ENCODE results near the gene PI4KA. TPM values are rescaled to one million over a fixed set of nuclear protein-coding genes. Genes with fewer than 3 reads are reported as not detected.

PI4KA gene
- total RNA-seq, 1 experiment from 2014 or later: 65.8 TPM

GRCh38 chr22:20674998-20675397 lies 183.6 kb downstream of the PI4KA start:
- Histone ChIP-seq H4K91ac (ENCODE audit: insufficient read length, low read depth, low read length) (no peak overlapping the region), H3K27ac (ENCODE audit: insufficient read length, low read depth, low read length) (no peak overlapping the region), H3K79me2 (ENCODE audit: insufficient read depth, low read length) (no peaks in the 10 kb centered on the region), H3K56ac (ENCODE audit: insufficient read length, low read depth, low read length) (no peak overlapping the region), H2BK15ac (ENCODE audit: low read depth, low read length) (no peak overlapping the region), H2BK20ac (ENCODE audit: low read depth, low read length, poor library complexity, severe bottlenecking) (no peak overlapping the region), H3K27me3 (ENCODE audit: insufficient read depth, low read length) (no peaks in the 10 kb centered on the region), H3K79me1 (ENCODE audit: insufficient read depth, low read depth, low read length, poor library complexity, severe bottlenecking) (no peaks in the 10 kb centered on the region), H4K5ac (ENCODE audit: insufficient read length, low read depth, low read length) (no peak overlapping the region), H3K18ac (ENCODE audit: insufficient read length, low read depth, low read length) (no peak overlapping the region), H3K23ac (ENCODE audit: insufficient read length, low read depth, low read length) (no peak overlapping the region), H3K9me3 (ENCODE audit: control insufficient read depth, low read depth, low read length) (no peaks in the 10 kb centered on the region), H2BK12ac (ENCODE audit: insufficient read length, low read depth, low read length) (no peak overlapping the region), H3K14ac (ENCODE audit: insufficient read depth, low read length) (no peak overlapping the region), H3T11ph (ENCODE audit: low read length) (no peak overlapping the region), H2BK5ac (ENCODE audit: insufficient read length, low read length) (no peak overlapping the region), H3K9ac (ENCODE audit: extremely low read depth, insufficient read length, low read length) (no peak overlapping the region), H2AK5ac (ENCODE audit: insufficient read length, low read length) (no peak overlapping the region), H4K8ac (replicated peaks; ENCODE audit: insufficient read length, low read depth, low read length) (no peak overlapping the region), H3K4ac (ENCODE audit: low read depth, low read length) (no peak overlapping the region), H2AFZ (ENCODE audit: low read length) (no peak overlapping the region), H4K20me1 (ENCODE audit: control insufficient read depth, insufficient read depth, insufficient read length) (no peaks in the 10 kb centered on the region), H3K23me2 (ENCODE audit: insufficient read length, low read depth, low read length, poor library complexity, severe bottlenecking) (no peaks in the 10 kb centered on the region), H3K4me2 (ENCODE audit: insufficient read depth, insufficient read length, low read length) (no peak overlapping the region), H2BK120ac (ENCODE audit: low read depth, low read length, poor library complexity, severe bottlenecking) (no peak overlapping the region), H3K4me1 (ENCODE audit: insufficient read depth, low read length) (no peaks in the 10 kb centered on the region)
- Mint-ChIP-seq H3K4me3 (no peak overlapping the region), H3K9me3 (peaks cover 9% of the 10 kb centered on the region in 2 experiments), H3K27me3 (ENCODE audit: low read depth) (peaks cover 3% of the 10 kb centered on the region; the same call in 1 of the 2 replicates), H3K27ac (no peak overlapping the region; a peak in 1 of 7 replicates), H3K36me3 (ENCODE audit: insufficient read depth in 1 of 3, low read depth in 3 of 3) (peaks cover 0 to 4% (median 0%) of the 10 kb centered on the region in 3 experiments; a peak in 2 of 7 replicates), H3K4me1 (no peaks in the 10 kb centered on the region)
- DNase-seq: no peak
- TF ChIP-seq, protein P1, sequence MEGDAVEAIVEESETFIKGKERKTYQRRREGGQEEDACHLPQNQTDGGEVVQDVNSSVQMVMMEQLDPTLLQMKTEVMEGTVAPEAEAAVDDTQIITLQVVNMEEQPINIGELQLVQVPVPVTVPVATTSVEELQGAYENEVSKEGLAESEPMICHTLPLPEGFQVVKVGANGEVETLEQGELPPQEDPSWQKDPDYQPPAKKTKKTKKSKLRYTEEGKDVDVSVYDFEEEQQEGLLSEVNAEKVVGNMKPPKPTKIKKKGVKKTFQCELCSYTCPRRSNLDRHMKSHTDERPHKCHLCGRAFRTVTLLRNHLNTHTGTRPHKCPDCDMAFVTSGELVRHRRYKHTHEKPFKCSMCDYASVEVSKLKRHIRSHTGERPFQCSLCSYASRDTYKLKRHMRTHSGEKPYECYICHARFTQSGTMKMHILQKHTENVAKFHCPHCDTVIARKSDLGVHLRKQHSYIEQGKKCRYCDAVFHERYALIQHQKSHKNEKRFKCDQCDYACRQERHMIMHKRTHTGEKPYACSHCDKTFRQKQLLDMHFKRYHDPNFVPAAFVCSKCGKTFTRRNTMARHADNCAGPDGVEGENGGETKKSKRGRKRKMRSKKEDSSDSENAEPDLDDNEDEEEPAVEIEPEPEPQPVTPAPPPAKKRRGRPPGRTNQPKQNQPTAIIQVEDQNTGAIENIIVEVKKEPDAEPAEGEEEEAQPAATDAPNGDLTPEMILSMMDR (conservative IDR thresholded peaks at IDR 0.05): no peak
